ENCODE measurements around the gene ATRAID.

GRCh38 chr2:27245116-27245515, 33.3 kb downstream of the ATRAID start:
- TF ChIP-seq EP300 (IDR thresholded peaks at IDR 0.05) (no peak), POLR2A (IDR thresholded peaks at IDR 0.05) (no peak), CTCF (IDR thresholded peaks at IDR 0.05) (no peak)
